Osteocyte (in vitro differentiated cells): ENCODE data around the gene TMEM123. TPM values are rescaled to one million over a fixed set of nuclear protein-coding genes. Genes with fewer than 3 reads are reported as not detected.

Experiments
- DNase-seq: peaks from one replicate; pipeline ENCODE4 v3.0.0; 2021; ENCODE audit warnings: mixed read lengths; ENCODE audit not compliant: unreplicated experiment; ENCODE audit errors: extremely low spot score
- H3K27ac Mint-ChIP-seq: one replicate; pipeline ENCODE4 v1.8.0; 2021; ENCODE audit warnings: mild to moderate bottlenecking, mixed read lengths; ENCODE audit not compliant: unreplicated experiment
- H3K27me3 Mint-ChIP-seq: one replicate; pipeline ENCODE4 v1.8.0; 2021; ENCODE audit warnings: mixed read lengths; ENCODE audit not compliant: unreplicated experiment
- H3K36me3 Mint-ChIP-seq: one replicate; pipeline ENCODE4 v1.8.0; 2021; ENCODE audit warnings: mixed read lengths; ENCODE audit not compliant: unreplicated experiment
- H3K4me1 Mint-ChIP-seq: one replicate; pipeline ENCODE4 v1.8.0; 2021; ENCODE audit warnings: mixed read lengths; ENCODE audit not compliant: unreplicated experiment
- H3K4me3 Mint-ChIP-seq: one replicate; pipeline ENCODE4 v1.8.0; 2021; ENCODE audit warnings: mild to moderate bottlenecking, moderate library complexity, mixed read lengths; ENCODE audit not compliant: unreplicated experiment
- H3K9me3 Mint-ChIP-seq: one replicate; pipeline ENCODE4 v1.8.0; 2021; ENCODE audit warnings: mixed read lengths; ENCODE audit not compliant: unreplicated experiment
- total RNA-seq: library from RNA; stranded (reverse); gene quantifications from 2 replicates; pipeline ENCODE4 v1.2.1, GENCODE V29; 2021
- TF ChIP-seq, protein P1 (sequence below): fragments of 200-600 bp; sonication (generic); IDR thresholded peaks from 2 replicates; pipeline ENCODE4 v1.5.0; 2021; ENCODE audit warnings: antibody characterized with exemption, mild to moderate bottlenecking, moderate library complexity

Gene TMEM123
- total RNA-seq, 1 donor from 2014 or later = 250 TPM

DNA sequence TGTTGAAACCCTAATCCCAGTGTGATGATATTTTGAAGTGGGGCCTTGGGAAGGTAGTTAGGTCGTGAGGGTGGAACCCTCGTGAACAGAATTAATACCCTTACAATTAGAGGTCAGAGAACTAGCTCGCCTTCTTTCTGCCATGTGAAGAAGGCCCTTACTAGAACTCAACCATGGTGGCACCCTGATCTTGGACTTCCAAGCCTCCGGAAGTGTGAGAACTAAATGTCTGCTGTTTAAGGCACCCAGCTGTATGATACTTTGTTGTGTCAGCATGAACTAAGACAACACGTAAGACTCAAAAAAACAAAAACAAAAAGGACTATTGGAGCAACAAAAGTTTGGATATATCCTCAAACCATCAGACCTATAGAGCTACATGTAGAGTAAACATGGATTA, 52.0 kb downstream of the TMEM123 start:
- no peaks in the 10 kb centered on the region for H3K9me3 Mint-ChIP-seq
- H3K36me3 Mint-ChIP-seq = peaks cover 46% of the 10 kb centered on the region
- no peaks in the 10 kb centered on the region for H3K27me3 Mint-ChIP-seq
- TF ChIP-seq, protein P1, sequence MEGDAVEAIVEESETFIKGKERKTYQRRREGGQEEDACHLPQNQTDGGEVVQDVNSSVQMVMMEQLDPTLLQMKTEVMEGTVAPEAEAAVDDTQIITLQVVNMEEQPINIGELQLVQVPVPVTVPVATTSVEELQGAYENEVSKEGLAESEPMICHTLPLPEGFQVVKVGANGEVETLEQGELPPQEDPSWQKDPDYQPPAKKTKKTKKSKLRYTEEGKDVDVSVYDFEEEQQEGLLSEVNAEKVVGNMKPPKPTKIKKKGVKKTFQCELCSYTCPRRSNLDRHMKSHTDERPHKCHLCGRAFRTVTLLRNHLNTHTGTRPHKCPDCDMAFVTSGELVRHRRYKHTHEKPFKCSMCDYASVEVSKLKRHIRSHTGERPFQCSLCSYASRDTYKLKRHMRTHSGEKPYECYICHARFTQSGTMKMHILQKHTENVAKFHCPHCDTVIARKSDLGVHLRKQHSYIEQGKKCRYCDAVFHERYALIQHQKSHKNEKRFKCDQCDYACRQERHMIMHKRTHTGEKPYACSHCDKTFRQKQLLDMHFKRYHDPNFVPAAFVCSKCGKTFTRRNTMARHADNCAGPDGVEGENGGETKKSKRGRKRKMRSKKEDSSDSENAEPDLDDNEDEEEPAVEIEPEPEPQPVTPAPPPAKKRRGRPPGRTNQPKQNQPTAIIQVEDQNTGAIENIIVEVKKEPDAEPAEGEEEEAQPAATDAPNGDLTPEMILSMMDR = no peak
- H3K4me1 Mint-ChIP-seq = peaks cover 15% of the 10 kb centered on the region
- H3K4me3 Mint-ChIP-seq = no peak overlapping the region
- no peak overlapping the region for H3K27ac Mint-ChIP-seq
- no peak for DNase-seq

DNA sequence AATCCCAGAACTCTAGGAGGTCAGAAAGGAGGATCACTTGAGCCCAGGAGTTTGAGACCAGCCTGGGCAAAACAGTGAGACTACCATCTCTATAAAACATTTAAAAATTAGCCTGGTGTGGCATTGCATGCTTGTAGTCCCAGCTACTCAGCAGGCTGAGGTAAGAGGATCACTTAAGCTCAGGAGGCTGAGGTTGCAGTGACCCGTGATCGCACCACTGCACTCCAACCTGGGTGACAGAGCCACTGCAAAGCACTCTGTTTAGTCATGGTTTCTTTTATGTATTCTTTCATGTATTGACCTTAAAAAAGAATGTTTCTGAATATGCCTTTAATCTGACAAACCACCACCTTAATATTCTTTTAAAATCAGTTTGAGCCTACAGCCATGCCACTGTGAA, 53.4 kb downstream of the TMEM123 start:
- H3K4me1 Mint-ChIP-seq = peaks cover 15% of the 10 kb centered on the region
- H3K4me3 Mint-ChIP-seq = no peak overlapping the region
- H3K27me3 Mint-ChIP-seq = no peaks in the 10 kb centered on the region
- TF ChIP-seq, protein P1 = no peak
- peaks cover 46% of the 10 kb centered on the region for H3K36me3 Mint-ChIP-seq
- DNase-seq = no peak
- H3K27ac Mint-ChIP-seq = no peak overlapping the region
- no peaks in the 10 kb centered on the region for H3K9me3 Mint-ChIP-seq

DNA sequence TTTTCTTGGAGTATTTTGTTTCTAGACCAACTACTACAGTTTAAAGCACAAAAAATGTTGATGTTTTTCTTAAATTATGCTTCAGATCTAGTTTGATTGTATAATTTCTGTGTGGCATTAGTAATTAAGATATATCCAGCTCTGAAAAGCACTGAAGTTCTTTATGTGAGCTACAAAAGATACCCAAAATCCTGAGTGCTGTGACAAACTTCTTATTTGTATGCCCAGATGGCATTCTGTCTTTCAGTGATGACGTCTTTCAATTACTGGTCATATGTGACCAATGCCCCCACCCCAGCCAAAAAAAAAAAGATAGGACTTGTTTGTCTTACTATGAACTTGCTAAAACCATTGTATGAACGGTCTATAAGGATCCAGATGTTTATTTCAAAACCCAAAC, 54.3 kb downstream of the TMEM123 start:
- Mint-ChIP-seq H3K4me1 (peaks cover 15% of the 10 kb centered on the region), H3K27ac (no peak overlapping the region), H3K36me3 (peaks cover 42% of the 10 kb centered on the region), H3K27me3 (no peaks in the 10 kb centered on the region), H3K4me3 (no peak overlapping the region), H3K9me3 (no peaks in the 10 kb centered on the region)
- no peak for DNase-seq
- TF ChIP-seq, protein P1 = no peak

DNA sequence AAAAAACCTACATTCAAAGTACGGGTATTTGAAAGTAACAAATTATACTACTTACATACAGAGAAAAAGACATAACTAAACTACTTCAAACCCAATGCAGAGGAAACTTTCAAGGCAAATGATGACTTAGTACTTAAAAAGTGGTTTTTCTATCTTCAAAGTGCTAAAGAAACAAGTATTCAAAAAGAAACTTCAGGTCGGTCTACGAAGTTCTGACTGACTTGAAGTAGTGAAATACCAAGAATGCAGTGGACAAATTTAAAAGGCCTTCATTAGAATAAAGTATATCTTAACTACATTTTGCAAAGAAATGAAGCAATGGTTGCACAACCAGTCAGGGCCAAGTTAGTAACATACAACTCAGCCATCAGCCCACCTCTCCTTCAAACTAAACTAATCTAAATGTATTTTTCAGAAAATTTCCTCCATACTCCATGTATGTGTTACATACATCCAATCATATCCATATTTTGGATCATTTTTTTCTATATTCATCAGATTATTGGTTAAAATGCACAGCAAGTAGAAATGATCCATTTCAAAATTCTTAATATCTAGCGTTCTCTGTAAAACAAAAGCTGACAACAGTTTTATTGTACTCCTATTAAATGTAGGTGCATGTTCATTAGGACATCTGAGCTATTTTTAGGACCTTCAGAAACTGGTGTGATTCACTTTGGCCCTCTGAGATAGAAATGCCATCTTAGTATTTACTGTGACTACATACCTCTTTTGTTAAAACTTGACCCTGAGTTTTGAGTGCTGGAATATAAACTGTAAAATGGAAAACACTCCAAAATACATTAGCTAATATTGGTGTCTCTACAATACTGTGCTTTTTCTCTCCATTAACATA, 55.6 kb downstream of the TMEM123 start:
- peaks cover 43% of the 10 kb centered on the region for H3K36me3 Mint-ChIP-seq
- DNase-seq = no peak
- H3K27ac Mint-ChIP-seq = peak overlapping the region; percentile 57
- H3K4me1 Mint-ChIP-seq = peaks cover 15% of the 10 kb centered on the region
- TF ChIP-seq, protein P1 = no peak
- no peak overlapping the region for H3K4me3 Mint-ChIP-seq
- no peaks in the 10 kb centered on the region for H3K27me3 Mint-ChIP-seq
- no peaks in the 10 kb centered on the region for H3K9me3 Mint-ChIP-seq

DNA sequence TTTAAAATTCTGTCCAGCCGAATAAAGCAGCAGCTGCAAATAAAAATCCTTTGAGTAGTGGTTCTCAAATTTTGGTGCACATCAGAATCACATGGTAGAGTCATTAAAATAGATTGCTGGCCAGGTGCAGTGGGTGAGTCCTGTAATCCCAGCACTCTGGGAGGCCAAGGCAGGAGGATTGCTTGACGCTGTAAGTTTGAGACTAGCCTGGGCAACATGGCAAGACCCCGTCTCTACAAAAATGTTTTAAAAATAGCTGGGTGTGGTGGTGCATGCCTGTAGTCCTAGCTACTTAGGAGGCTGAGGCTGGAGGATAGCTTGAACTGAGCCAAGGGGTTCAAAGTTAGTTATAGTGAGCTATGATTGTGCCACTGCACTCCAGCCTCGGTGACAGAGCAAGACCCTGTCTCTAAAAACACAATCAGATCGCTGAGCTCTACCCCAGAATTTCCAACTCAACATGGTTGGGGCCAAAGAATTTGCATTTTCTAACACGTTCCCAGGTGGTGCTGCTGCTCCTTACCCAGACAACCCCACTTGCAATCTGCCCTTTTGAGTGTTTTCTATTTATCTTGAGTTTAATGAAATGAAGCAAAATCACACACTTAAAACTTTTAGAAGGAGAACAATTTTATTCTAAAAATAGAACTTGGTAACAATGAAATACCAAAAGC, 56.7 kb downstream of the TMEM123 start:
- Mint-ChIP-seq H3K4me3 (no peak overlapping the region), H3K27ac (no peak overlapping the region), H3K27me3 (no peaks in the 10 kb centered on the region), H3K9me3 (no peaks in the 10 kb centered on the region), H3K36me3 (peaks cover 38% of the 10 kb centered on the region), H3K4me1 (peaks cover 15% of the 10 kb centered on the region)
- no peak for DNase-seq
- TF ChIP-seq, protein P1 = no peak
